HG03175 (cell line): ENCODE data around the gene FIBCD1.
"Not testable (repeated sequence)": the region's sequence is repeated elsewhere in the genome, so short reads cannot be mapped to it uniquely, and the experiment has no call there.

Experiments used
- ATAC-seq: cut with Tn5 transposase; IDR thresholded peaks from one replicate; pipeline ENCODE4 v1.9.1; 2021; ENCODE audit warnings: mild to moderate bottlenecking, moderate library complexity; ENCODE audit not compliant: unreplicated experiment

FIBCD1 gene

DNA sequence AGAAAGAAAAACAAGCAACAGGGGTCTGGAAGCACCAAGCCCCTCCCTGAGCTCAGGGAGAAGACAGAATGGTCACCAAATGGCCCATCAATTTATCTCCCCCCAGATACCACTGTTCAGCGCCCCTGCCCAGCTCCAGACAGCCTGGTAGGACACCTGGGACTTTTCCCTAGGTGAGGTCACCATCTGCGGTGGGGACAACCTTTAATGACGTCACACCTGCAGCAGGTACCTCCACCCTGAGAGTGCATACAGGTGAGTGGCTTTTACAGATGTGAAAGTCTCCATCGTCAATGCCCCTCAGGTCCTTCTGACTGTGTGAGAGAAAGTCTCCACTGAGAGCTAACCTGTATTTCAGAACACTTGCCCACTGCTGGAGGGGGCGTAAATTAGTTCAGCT is 35.6 kb upstream of the FIBCD1 start:
- no peak for ATAC-seq

DNA sequence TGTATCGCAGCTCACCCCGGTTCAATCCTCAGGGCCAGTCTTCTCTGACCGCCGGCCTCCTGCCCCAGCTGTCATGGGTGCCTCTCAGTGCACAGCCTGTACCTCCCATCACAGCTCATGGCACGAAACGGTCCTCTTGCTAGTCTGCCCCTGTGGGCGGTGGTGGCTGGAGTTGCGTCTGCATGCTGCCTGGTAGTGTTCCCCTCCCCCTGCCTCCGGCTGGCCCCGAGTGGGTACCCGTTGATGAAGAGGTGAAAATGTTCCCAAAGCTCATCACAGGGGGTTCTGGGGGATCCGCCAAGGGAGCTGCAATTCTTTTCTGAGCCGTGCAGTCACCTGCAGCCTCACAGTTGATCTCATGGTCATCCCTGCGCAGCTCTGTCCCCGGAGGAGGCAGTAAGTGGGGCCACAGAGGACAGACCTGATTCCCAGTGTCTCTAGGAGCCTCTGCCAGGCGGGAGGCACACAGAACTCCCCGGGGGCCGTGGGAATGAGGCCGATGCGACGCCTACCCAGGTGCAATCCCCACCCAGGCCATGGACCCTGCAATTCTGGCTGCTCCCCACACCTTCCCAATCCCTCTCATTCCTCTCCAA is 34.7 kb upstream of the FIBCD1 start:
- no peak for ATAC-seq

DNA sequence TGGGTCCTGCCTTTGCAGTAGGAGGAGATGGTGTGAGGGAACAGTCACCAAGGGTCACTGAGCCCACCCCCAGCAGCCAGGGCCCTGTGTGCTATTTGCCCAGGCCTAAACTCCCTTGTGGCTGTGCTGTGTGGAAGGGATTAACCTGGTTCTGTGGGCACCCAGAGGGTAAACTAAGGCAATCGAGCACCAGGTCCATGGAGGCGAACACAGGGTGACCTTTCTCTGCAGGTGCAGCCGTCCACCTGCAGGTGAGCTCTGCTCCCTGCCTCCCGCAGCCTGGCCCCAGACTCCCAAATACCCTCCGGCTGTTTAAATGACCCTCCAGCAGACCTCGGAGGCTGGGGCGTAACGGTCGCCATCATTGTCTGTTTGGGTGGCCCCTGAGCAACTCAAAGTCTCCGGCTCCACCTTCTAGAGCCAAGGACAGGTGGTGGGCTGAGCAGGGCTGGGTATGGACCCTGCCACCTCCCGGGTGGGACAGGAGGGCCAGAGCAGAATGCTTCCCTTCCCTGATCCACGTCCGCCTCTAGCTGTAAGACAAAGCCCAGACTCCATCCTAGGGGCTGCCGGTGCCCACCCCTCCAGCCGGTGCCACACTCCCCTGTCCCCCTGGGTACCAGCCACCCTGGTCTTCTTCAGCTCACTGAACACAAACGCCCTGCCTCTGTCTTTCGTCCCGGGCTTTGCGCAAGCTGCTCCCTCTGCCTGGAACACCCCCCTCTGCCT is 34.1 kb upstream of the FIBCD1 start:
- no peak for ATAC-seq

DNA sequence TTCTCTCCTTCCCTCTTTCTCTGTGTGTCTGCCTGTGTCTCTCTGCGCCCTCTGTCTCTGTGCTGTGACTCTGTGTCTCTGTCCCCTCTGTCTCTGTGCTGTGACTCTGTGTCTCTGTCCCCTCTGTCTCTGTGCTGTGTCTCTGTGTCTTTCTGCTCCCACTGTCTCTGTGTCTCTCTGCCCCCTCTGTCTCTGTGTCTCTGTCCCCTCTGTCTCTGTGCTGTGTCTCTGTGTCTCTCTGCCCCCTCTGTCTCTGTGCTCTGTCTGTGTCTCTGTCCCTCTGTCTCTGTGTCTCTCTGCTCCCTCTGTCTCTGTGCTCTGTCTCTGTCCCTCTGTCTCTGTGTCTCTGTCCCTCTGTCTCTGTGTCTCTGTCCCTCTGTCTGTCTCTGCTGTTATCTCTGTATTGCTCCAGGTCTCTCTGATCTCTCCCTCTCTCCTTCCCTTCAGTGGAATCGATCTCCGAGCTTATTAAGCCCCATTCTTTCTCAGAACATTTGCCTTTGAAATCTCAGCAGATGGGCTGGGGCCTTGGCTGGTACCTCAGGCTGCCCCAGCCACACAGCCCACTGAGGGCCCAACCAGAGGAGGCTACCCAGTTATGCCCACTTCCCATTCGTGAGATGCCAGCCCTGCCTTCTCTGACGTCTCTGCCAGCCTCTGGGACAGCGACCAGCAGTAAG is 33.4 kb upstream of the FIBCD1 start:
- ATAC-seq: no peak

DNA sequence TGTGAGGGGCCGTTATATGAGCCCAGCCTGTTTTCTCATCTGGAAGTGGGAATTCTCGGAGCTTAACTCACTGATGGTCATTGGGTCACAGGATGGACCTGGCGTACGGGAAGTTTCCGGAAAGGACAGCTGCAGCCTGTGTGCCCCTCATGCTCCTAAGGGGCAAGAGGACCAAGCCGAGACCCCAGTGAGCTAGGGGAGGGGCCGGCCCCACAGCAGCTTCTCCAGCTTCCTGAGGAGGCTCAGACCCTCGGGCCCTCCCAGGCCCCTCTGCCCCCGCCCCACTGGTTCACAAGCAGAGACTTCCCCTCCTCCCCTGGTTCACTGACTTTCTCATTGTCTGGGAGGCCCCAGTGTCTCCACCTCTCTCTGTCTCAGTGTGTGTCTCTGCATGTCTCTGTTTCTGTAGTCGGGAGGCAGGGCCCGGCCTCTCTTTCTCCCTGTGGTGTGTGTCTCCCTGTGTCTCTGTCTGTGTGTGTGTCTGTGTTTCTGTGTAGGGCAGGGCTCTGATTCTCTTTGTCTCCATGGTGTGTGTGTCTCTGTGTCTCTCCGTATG is 32.3 kb upstream of the FIBCD1 start:
- ATAC-seq: no peak

DNA sequence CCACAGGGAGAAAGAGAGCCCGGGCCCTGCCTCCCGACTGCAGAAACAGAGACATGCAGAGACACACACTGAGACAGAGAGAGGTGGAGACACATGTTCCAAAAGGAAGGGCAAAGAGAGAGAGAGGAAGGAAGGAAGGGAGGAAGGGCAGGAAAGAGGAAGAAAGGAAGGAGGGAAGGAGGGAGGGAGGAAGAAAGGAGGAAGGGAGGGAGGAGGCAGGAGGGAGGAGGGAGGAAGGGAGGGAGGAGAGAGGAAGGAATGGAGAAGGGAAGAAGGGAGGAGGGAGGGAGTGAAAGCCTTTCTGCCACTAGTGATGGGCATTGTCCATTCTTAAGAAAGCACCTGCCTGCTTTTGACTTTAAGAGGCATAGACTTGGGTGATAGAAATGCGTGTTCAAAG is 31.8 kb upstream of the FIBCD1 start:
- no peak for ATAC-seq

DNA sequence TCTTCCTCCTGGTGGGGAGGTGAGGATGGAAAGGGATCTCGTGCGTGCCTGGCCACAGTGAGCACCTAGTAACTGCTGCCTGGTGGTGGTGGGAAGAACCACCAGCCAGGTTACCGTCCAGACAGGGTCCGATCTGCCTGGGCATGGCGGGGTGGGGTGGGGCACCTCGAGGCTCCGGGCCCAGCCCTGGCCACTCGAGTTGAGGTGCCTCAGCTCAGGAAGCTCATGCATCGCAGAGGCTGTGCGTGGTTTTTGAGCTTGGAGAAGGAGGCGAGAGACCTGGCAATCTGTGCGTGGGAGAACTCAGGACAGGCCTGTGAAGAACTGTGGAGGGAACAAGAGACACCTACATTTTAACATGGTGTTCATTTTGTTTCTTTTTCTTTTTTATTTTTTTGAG is 31.0 kb upstream of the FIBCD1 start:
- ATAC-seq: no peak

DNA sequence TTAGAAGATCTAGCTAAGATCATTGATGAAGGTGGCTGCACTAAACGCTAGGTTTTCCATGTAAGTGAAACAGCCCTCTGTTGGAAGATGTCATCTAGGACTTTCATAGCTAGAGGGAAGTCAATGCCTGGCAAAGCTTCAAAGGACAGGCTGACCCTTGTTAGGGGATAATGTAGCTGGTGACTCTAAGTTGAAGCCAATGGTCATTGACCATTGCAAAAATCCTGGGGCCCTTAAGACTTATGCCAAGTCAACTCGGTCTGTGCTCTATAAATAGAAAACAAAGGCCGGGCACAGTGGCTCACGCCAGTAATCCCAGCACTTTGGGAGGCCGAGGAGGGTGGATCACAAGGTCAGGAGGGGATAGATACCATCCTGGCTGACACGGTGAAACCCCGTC is 26.6 kb upstream of the FIBCD1 start:
- no peak for ATAC-seq

DNA sequence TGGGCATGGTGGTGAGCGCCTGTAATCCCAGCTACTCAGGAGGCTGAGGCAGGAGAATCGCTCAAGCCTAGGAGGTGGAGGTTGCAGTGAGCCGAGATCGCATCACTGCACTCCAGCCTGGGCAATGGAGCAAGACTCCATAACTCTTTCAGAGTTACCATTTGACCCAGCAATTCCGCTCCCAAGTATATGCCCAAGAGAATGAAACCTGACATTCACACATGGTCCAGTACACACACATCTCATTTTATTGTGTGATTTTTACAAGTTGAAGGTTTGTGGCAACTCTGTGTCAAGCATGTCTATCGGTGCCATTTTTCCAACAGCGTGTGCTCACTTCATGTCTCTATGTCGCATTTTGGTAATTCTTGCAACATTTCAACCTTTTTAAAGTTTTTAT is 24.9 kb upstream of the FIBCD1 start:
- no peak for ATAC-seq

DNA sequence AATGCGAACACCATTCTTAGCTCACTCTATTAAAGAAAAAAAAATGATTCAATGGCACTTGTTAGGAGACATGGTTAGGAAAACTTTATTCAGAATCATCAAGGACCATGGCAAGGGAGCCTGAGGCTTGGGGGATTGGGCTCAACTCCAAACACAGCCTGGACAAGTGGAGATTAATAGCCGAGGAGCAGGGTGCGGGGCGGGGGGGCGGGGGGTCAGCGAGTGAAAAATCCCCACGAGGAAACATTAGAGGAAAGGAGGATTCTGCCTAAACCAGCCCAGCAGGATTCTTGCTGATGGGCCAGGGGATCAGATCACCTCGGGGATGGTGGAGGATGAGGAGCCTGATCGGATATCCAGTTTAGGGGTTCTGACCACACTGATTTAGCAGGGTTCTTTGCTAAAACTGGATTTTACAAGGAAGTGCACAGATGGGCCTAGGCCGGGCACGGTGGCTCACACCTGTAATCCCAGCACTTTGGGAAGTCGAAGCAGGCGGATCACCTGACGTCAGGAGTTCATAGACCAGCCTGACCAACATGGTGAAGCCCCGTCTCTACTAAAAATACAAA is 24.4 kb upstream of the FIBCD1 start:
- ATAC-seq: no peak

DNA sequence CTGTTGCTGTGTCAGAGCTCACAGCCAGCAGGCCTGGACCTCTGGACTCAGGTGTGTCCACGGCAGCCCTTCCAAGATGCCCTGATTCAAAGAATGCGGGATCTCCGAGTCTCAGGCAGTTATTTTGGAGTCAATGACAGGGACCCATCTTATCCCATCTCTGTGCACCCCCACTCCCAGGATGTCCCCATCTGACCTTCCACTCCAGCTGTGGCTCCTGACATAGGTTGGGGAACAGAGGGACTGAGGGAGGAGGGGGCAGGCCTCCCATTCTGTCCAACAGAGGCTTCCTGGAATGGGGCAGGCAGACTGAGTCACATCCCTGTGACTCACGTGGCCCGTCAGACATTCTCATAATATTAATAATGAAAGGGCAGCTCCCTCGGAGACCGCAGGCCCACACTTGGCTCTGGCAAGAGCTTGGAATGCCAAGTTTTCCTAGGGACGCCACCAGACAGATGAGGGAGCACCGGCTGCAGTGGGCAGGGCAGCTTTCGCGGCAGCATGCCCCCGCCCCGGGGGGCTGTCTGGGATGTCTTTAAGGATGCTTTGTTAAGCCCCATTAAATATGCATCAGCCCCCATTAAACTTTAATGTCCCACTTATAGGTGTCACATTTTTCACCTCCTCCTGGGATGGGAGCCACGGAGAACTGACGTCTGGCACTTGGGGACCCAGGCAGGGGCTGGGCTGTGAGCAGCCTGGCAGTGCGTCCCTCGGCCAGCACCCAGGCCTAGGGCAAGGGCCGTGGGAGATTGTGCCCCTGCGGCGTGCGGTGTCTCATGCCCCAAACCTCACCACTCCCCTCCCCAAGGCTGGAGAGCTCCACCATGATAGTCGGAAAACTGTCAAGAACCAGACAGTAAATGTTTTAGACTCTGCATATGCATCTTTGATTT is 23.6 kb upstream of the FIBCD1 start:
- ATAC-seq: no peak

DNA sequence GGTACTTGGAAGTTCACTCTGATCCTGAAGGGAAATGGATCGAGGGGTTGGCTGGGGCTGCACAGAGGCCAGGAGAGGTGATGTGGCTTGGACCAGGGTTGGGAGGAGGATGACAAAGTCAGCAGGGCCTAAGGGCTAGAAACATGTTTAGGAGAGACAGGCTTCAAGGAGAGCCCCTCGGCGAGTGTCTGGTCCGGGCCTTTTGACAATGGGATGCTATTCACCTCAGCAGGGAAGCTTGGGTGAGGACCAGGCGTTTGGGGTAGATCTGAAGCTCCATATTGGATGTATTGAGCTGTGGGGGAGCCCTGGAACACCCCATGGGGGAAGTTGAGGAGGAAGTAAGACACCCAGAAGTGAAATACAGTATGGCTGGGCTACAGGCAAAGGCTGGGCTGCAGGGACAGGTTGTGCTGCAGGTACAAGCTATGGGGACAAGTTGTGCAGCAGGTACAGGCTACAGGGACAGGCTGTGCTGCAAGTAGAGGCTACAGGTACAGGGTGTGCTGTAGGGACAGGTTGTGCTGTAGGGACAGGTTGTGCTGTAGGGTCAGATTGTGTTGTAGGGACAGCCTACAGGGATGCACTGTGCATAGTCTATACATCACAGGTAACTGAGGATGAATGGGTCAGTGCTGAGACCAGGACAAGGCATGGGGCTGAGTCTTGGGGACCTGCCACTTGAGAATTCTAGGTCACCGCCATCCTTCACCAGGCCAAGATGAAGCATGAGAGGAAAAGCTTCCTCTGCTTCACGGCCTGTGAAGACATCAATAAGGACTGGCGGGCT is 22.7 kb upstream of the FIBCD1 start:
- no peak for ATAC-seq

DNA sequence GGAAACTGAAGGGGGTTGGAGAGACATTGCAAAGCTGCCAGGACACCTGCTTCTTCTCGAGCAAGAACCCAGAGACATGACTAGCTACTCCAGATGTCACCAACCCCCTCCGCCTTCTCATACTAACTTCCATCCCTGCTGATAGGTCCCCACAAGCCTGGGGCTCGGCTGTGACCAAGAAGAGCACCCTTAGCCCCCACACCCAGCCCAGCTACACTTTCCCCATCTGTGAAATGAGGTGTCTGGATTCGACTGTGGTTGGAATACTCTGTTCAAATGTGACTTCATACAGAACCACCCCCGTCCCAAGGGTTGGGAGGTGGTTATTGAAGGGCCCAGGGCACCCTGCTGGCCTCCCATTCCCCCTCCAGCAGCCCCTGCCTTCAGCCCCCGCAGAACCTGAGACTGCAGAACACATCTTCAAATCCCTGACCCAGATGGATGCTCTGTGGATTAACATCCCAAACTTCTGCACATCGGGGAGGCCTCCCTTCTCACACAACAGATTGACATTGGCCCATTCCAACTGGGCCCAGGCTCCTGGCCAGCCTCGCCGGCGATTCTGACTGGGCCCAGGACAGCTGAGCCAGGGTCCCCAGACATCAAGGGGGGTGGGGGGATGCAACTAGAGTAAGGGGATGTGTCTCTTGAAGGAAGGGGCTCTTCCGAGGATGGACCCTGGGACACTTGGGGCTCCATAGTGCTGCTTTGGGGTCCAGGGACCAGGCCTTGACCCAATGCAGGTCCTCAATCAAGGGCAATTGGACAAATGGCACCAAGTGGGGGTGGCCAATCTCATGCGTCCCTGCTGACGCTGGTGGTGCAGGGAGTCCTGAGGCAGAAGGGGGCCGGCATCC is 21.7 kb upstream of the FIBCD1 start:
- no peak for ATAC-seq

DNA sequence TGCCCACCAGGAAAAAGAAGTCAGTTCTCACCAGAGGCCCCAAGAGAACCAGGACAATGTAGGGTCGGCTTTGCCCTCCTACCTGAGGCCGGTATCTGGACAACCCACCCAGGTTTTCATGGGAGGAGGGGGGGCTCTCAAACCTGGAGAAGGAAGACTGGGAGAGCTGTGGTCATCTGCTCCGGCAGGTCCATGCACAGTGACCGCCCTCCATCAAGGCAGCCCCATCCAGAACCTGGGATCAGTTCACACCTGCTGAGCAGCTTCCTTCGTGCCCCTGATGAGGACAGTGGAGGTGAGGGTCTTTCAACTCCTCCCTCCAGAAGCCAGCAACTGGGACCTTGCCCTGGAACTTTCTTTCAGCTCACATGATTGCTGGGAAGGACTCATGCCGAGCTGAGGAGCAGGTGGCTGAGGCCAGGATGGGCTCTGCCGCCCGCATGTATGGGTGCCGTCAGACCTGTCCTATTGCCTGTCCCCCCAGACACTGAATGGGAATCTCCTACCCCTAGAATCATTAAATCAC is 20.8 kb upstream of the FIBCD1 start:
- ATAC-seq: no peak

DNA sequence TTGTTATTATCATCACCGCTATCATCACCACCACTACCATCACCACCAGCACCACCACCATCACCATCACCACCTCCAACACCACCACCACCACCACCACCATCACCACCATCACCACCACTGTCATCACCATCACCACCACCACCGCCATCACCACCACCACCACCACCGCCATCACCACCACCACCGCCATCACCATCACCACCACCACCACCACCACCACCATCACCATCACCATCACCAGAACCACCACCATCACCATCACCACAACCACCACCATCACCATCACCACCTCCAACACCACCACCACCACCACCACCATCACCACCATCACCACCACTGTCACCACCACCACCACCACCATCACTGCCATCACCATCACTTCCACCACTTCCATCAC is 19.5 kb upstream of the FIBCD1 start:
- not testable (repeated sequence) for ATAC-seq

DNA sequence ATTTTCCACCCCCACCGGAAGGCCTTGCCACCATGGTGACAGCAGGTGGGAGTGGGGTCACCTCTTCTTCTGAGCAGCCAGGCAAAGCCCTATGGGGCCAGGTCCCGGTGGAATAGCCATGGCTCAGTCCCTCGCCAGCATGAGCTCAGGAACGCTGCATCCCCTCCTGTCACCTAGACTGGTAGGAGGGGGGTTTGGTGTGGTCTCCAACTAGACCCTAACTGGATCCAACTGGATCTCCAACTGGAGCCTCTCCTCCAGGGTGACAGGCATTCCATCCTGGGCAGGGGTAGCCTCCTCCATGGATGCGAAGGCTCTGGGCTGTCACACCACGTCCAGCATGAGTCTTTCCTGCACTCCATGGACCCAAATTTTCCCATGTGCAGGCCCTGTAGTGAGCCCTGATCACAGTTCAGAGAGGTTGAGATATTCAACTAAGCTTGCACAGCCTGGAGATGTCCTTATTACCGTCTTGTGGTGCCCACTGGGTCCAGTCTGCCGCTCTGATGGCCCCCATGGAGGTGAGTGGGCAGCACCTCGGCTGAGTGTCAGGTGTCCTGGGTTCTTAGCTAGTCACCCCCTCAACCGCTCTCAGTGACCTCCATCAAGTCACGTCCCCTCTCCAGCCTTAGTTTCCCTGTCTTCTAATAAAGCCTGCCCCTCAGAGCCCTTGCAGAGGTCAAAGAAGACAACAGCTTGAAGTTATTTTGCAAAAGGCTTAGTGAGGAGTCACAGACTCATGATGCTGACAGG is 18.6 kb upstream of the FIBCD1 start:
- no peak for ATAC-seq

DNA sequence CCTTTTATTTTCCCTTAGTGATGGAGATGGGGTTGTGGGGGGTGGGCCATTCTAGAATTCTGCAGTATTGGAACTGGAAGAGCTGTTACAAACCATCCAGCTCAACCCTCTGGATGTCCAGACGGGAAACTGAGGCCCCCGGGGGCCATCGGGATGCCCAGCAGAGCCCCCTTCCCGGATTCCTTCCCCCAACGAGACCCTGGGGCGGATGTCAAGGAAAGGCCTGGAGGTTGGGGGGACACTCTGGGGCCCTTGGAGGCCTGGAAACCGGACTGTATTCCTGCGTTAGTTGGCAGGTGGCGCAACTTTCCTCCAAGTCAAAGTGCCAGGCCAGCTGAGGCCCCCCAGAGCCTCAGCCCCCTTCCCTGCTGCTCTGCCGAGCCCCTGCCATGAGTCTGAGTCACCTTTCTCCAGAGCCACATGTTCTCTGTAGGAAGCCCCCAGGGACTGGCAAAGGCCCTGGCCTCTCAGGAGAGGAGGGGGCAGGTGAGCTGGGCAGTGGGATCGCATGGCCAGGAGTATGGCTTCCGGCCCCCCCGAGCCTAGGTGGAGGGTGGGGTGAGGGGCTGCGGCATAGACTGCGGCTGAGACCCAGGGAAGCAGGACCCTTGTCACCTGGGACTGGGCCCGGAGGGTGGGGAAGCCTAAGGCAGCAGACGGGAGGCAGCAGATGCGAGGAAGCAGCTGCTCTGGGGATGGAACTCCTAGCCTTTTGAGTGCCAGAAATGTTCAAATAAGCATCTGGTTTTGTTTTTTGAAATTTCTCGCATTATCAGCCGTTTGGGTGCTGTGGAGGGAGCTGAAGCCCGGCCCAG is 17.8 kb upstream of the FIBCD1 start:
- ATAC-seq: no peak
